ENCODE data around the gene ANKRD23. TPM values are rescaled to one million over a fixed set of nuclear protein-coding genes. Genes with fewer than 3 reads are reported as not detected.

Gene ANKRD23
- total RNA-seq (ENCODE audit: low replicate concordance), result 0.53 and 1.4 TPM in 2 replicates

DNA sequence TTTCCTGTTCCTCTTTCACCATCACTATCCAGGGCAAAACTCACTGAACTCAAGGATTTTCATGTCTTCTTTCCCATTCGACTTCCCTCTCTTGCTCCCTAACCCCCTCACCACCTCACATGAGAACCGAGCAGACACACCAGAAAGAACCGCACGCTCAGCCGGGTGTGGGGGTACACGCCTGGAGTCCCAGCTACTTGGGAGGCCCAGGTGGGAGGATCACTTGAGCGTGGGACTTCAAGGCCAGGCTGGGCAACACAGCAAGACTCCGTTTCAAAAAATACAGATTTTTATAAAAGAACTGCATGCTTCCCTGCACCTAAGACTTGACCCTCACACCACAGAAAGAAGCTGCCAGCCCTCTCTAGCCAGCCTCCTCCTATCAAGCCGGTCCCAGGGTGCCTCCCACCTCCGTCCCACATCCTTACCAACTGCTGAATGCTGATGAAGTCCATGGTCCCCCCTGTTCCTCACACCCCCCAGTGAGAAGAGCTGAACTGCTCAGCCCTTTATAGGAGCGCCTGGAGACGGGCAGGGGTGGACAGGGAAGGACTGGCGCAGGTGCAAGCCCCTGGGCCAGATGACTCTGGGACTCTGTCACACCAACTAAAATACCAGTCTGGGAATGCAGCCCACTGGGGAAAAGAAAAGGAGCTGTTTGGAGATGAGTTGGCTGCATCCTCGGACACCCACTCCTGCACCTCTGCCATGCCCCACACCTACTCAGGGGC, at the start of gene ANKRD23:
Gene ANKRD23, minus strand, starts transcription at position 484 of the 731 bp plus-strand sequence. Its CDS starts 29 bp downstream, at position 455.

GRCh38 chr2:96869822-96870625, 26.2 kb upstream of the ANKRD23 start, which contains the start of gene SEMA4C:
Gene SEMA4C, minus strand, starts transcription at chr2:96870080. Its CDS starts 2,194 bp downstream, at chr2:96867886.

GRCh38 chr2:96857667-96858372, 14.0 kb upstream of the ANKRD23 start, which contains the start of gene ANKRD39:
Gene ANKRD39, minus strand, starts transcription at chr2:96858016. Its CDS starts 29 bp downstream, at chr2:96857987.

GRCh38 chr2:96816127-96816835, 27.5 kb downstream of the ANKRD23 start, which contains the start of gene CNNM3:
Gene CNNM3, plus strand, starts transcription at chr2:96816268. Its CDS starts 10 bp downstream, at chr2:96816278.

Other genes with a start within 250 kb of the ANKRD23 start
- gene KANSL3, start 205.7 kb downstream of the ANKRD23 start, total RNA-seq (ENCODE audit: low replicate concordance), result 26.9 and 27.6 TPM in 2 replicates
- gene FER1L5, start 201.3 kb downstream of the ANKRD23 start, total RNA-seq (ENCODE audit: low replicate concordance), result 0.30 and 0.70 TPM in 2 replicates
- 24.4 and 31.5 TPM in 2 replicates for gene LMAN2L, start 104.0 kb downstream of the ANKRD23 start, total RNA-seq (ENCODE audit: low replicate concordance)
- gene CNNM4, start 83.1 kb downstream of the ANKRD23 start, total RNA-seq (ENCODE audit: low replicate concordance), result 2.5 and 2.7 TPM in 2 replicates
- gene CNNM3, start 27.8 kb downstream of the ANKRD23 start, total RNA-seq (ENCODE audit: low replicate concordance), result 4.0 and 7.5 TPM in 2 replicates
- gene ANKRD39, start 14.0 kb upstream of the ANKRD23 start, total RNA-seq (ENCODE audit: low replicate concordance), result 6.2 and 6.4 TPM in 2 replicates
- gene SEMA4C, start 26.1 kb upstream of the ANKRD23 start, total RNA-seq (ENCODE audit: low replicate concordance), result 19.3 and 20.2 TPM in 2 replicates
- not detected in 2 replicates for gene FAM178B, start 142.6 kb upstream of the ANKRD23 start, total RNA-seq (ENCODE audit: low replicate concordance)